ENCODE results near the gene RAI1. TPM values are rescaled to one million over a fixed set of nuclear protein-coding genes. Genes with fewer than 3 reads are reported as not detected.

The RAI1 gene
- total RNA-seq, 2 donors from 2014 or later = 35.9 to 42.9 TPM

GRCh38 chr17:17781591-17782496, 100.6 kb downstream of the RAI1 start:
- no peaks in the 10 kb centered on the region for H3K9me3 ChIP-seq (ENCODE audit: control insufficient read depth, low read length)
- H3K27me3 ChIP-seq (ENCODE audit: control insufficient read depth, insufficient read depth, low read length, poor library complexity, severe bottlenecking) = no peaks in the 10 kb centered on the region
- peak overlapping the region; percentile 25 for H3K9ac ChIP-seq (ENCODE audit: extremely low read depth, low read length, poor library complexity, severe bottlenecking)
- DNase-seq = peak; percentile 91
- H3K36me3 ChIP-seq (ENCODE audit: control insufficient read depth, insufficient read depth, low read length) = no peaks in the 10 kb centered on the region
- Mint-ChIP-seq H3K27me3 (ENCODE audit: insufficient read depth) (peaks cover 3% of the 10 kb centered on the region), H3K27ac (peak overlapping the region; percentile 90), H3K36me3 (ENCODE audit: low read depth) (no peaks in the 10 kb centered on the region), H3K9me3 (no peaks in the 10 kb centered on the region), H3K4me3 (peak overlapping the region; percentile 60), H3K4me1 (peaks cover 47% of the 10 kb centered on the region)
- peaks cover 40% of the 10 kb centered on the region for H3K4me1 ChIP-seq (ENCODE audit: control insufficient read depth, insufficient read depth, low read length)
- 1 to 4% methylated on average over 10 to 88 of the region's 88 CpGs for WGBS, 2 experiments (ENCODE audit: insufficient coverage in 1 of 2, insufficient read length in 1 of 2)
- H3K4me3 ChIP-seq (ENCODE audit: low read length) = peak overlapping the region; percentile 79
- TF ChIP-seq CTCF (conservative IDR thresholded peaks at IDR 0.05) = no peak
- peak overlapping the region; percentile 90 for H3K27ac ChIP-seq (ENCODE audit: low read depth, low read length)

- H3K36me3 Mint-ChIP-seq (ENCODE audit: low read depth) = no peaks in the 10 kb centered on the region
- H3K9me3 ChIP-seq (ENCODE audit: control insufficient read depth, low read length) = no peaks in the 10 kb centered on the region
- peaks cover 3% of the 10 kb centered on the region for H3K27me3 Mint-ChIP-seq (ENCODE audit: insufficient read depth)
- no peak overlapping the region for H3K27ac Mint-ChIP-seq
- no peaks in the 10 kb centered on the region for H3K9me3 Mint-ChIP-seq
- H3K4me3 ChIP-seq (ENCODE audit: low read length) = peak overlapping the region; percentile 79
- H3K4me1 ChIP-seq (ENCODE audit: control insufficient read depth, insufficient read depth, low read length) = peaks cover 47% of the 10 kb centered on the region
- 0 to 1% methylated on average over 15 to 52 of the region's 57 CpGs for WGBS, 2 experiments (ENCODE audit: insufficient coverage in 1 of 2, insufficient read length in 1 of 2)
- H3K27ac ChIP-seq (ENCODE audit: low read depth, low read length) = peak overlapping the region; percentile 90
- TF ChIP-seq CTCF (conservative IDR thresholded peaks at IDR 0.05) = no peak
- H3K9ac ChIP-seq (ENCODE audit: extremely low read depth, low read length, poor library complexity, severe bottlenecking) = peak overlapping the region; percentile 11
- DNase-seq = peak; percentile 90
- H3K36me3 ChIP-seq (ENCODE audit: control insufficient read depth, insufficient read depth, low read length) = no peaks in the 10 kb centered on the region
- peaks cover 55% of the 10 kb centered on the region for H3K4me1 Mint-ChIP-seq
- H3K4me3 Mint-ChIP-seq = peak overlapping the region; percentile 60
- H3K27me3 ChIP-seq (ENCODE audit: control insufficient read depth, insufficient read depth, low read length, poor library complexity, severe bottlenecking) = no peaks in the 10 kb centered on the region
These were observed 101.4 kb downstream of the RAI1 start for GRCh38 chr17:17782523-17783115.

GRCh38 chr17:17783116-17783824, 102.0 kb downstream of the RAI1 start:
- 0% methylated on average over 33 to 75 of the region's 75 CpGs for WGBS, 2 experiments (ENCODE audit: insufficient coverage in 1 of 2, insufficient read length in 1 of 2)
- Mint-ChIP-seq H3K36me3 (ENCODE audit: low read depth) (no peaks in the 10 kb centered on the region), H3K27me3 (ENCODE audit: insufficient read depth) (peaks cover 3% of the 10 kb centered on the region), H3K27ac (no peak overlapping the region), H3K4me3 (peak overlapping the region; percentile 60), H3K9me3 (no peaks in the 10 kb centered on the region), H3K4me1 (peaks cover 57% of the 10 kb centered on the region)
- H3K36me3 ChIP-seq (ENCODE audit: control insufficient read depth, insufficient read depth, low read length) = no peaks in the 10 kb centered on the region
- TF ChIP-seq CTCF (conservative IDR thresholded peaks at IDR 0.05) = peak; percentile 70
- peak; percentile 95 for DNase-seq
- H3K27ac ChIP-seq (ENCODE audit: low read depth, low read length) = peak overlapping the region; percentile 90
- H3K9ac ChIP-seq (ENCODE audit: extremely low read depth, low read length, poor library complexity, severe bottlenecking) = peak overlapping the region; percentile 25
- H3K4me3 ChIP-seq (ENCODE audit: low read length) = peak overlapping the region; percentile 79
- H3K9me3 ChIP-seq (ENCODE audit: control insufficient read depth, low read length) = no peaks in the 10 kb centered on the region
- peaks cover 45% of the 10 kb centered on the region for H3K4me1 ChIP-seq (ENCODE audit: control insufficient read depth, insufficient read depth, low read length)
- H3K27me3 ChIP-seq (ENCODE audit: control insufficient read depth, insufficient read depth, low read length, poor library complexity, severe bottlenecking) = no peaks in the 10 kb centered on the region

All from endodermal cell (in vitro differentiated cells).